WTC11 (cell line): ENCODE data around the gene CACNA1C.

Experiments used
- ARID4B ChIP-seq: sonication (generic); formaldehyde crosslinking; IDR thresholded peaks from 2 replicates; pipeline ENCODE4 v1.8.0; 2023; ENCODE audit warnings: missing genetic modification reagents, mild to moderate bottlenecking, borderline replicate concordance
- CTCF ChIP-seq: fragments of 200-600 bp; IDR thresholded peaks from 2 replicates; pipeline ENCODE4 v1.8.0; 2022; ENCODE audit warnings: antibody characterized with exemption
- PRDM15 ChIP-seq: sonication (generic); formaldehyde crosslinking; IDR thresholded peaks from 2 replicates; pipeline ENCODE4 v1.8.0; 2022; ENCODE audit warnings: missing genetic modification reagents

- TF ChIP-seq CTCF (no peak), ARID4B (no peak), PRDM15 (no peak)
These were observed 73.1 kb downstream of the CACNA1C start for GRCh38 chr12:2125651-2126522.
